Right lobe of liver (tissue), 6 donors: ENCODE data around the gene TNS1. TPM values are rescaled to one million over a fixed set of nuclear protein-coding genes. Genes with fewer than 3 reads are reported as not detected.

Source experiments
- ATAC-seq, 4 donors: fragments of 200-7000 bp; cut with Tn5 transposase; one replicate each; pipeline ENCODE4 v1.9.1; 2020; ENCODE audit warnings: mild to moderate bottlenecking in 4 of 4, moderate library complexity in 4 of 4
- DNase-seq, 3 donors: peaks; one replicate each; pipeline ENCODE4 v3.0.0-alpha.2; 2020
- H3K27ac ChIP-seq, 3 donors: fragments of 200-600 bp; one replicate each; pipeline ENCODE4 v1.8.0; 2022
- H3K27me3 ChIP-seq, 2 donors: fragments of 200-600 bp; one replicate each; pipeline ENCODE4 v1.8.0; 2022
- H3K36me3 ChIP-seq, 4 donors: fragments of 200-600 bp; sonication (generic) in 1 of 4; one replicate each; pipeline versions ENCODE4 v1.5.1 to v1.8.0; 2017 to 2022; ENCODE audit warnings: control low read depth in 1 of 4
- H3K4me1 ChIP-seq, 4 donors: fragments of 200-600 bp; sonication (generic) in 1 of 4; one replicate each; pipeline versions ENCODE4 v1.5.1 to v1.8.0; 2017 to 2022; ENCODE audit warnings: control low read depth in 1 of 4
- H3K4me3 ChIP-seq, 3 donors: fragments of 200-600 bp; one replicate each; pipeline ENCODE4 v1.8.0; 2022
- H3K9me3 ChIP-seq, 4 donors: fragments of 200-600 bp; sonication (generic) in 1 of 4; one replicate each; pipeline versions ENCODE4 v1.5.1 to v1.8.0; 2017 to 2022; ENCODE audit warnings: control low read depth in 1 of 4
- CTCF ChIP-seq, 4 donors: fragments of 200-600 bp in 3 of 4; fragments of 450-650 bp in 1 of 4; IDR thresholded peaks; one replicate each; pipeline versions ENCODE4 v1.5.1 to v1.8.0; 2016 to 2022; ENCODE audit warnings: antibody characterized with exemption in 4 of 4, mild to moderate bottlenecking in 2 of 4
- POLR2A ChIP-seq: fragments of 450-650 bp; IDR thresholded peaks from one replicate; pipeline ENCODE4 v1.6.1; 2017; ENCODE audit warnings: antibody characterized with exemption, mild to moderate bottlenecking
- WGBS: methylation state at CpG from one replicate; pipeline ENCODE4 v1.1.6; 2018; ENCODE audit warnings: low coverage, low lambda C conversion rate; ENCODE audit not compliant: insufficient coverage; ENCODE audit errors: missing lambda C conversion rate; 5-methylcytosine and 5-hydroxymethylcytosine counted together
- intact Hi-C, 2 donors: fragments of 100-400 bp; cut with DNase I; formaldehyde crosslinking; loops; one replicate each; pipeline versions ENCODE4 v1.11.2 to v1.14.1; 2022
- total RNA-seq, 6 experiments: library from RNA; depleted of rRNA in 2 of 6; stranded (reverse); fragments of >200 nt in 2 of 6; fragmentation: NEBNext Ultra II Directional in 3 of 6; extraction: Animal tissue kit (Norgen Biotek cat#: 25700) in 3 of 6; gene quantifications; one replicate each; pipeline versions ENCODE4 v1.1.0 to v1.2.4, GENCODE V29; 2016 to 2023
- donor health status: DM: no; HTN: yes; CAD: no.
- donor health status: DM: no; HTN: no; CAD: no.
- donor health status: DM: no; HTN: no; CAD: no.
- donor health status: DM: no; HTN: yes; CAD: no.
- donor health status: DM: no; HTN: yes; CAD: no.

TNS1 gene
- total RNA-seq, 6 experiments from 2014 or later: 68.4 to 209 (median 99.2) TPM

GRCh38 chr2:217756375-217757107 is 246.3 kb downstream of the TNS1 start:
- Histone ChIP-seq H3K9me3 (peaks cover 0 to 3% (median 1%) of the 10 kb centered on the region in 4 donors), H3K36me3 (no peaks in the 10 kb centered on the region), H3K4me3 (no peak overlapping the region), H3K27ac (no peak overlapping the region), H3K4me1 (no peaks in the 10 kb centered on the region), H3K27me3 (no peaks in the 10 kb centered on the region)
- DNase-seq (peak; percentile 63 to 73 (median 72)), ATAC-seq (peak; percentile 69 to 92 (median 74))
- WGBS: 36% methylated on average over 16 of the region's 34 CpGs
- TF ChIP-seq POLR2A (no peak), CTCF (IDR thresholded peaks at IDR 0.05) (peak; percentile 46 to 89 (median 71))
- intact Hi-C loops: no loop called here

GRCh38 chr2:217755027-217755745 is 247.6 kb downstream of the TNS1 start:
- intact Hi-C loops: no loop called here
- no peaks in the 10 kb centered on the region for H3K27me3 ChIP-seq
- H3K4me1 ChIP-seq: no peaks in the 10 kb centered on the region
- DNase-seq: no peak
- no peaks in the 10 kb centered on the region for H3K36me3 ChIP-seq
- no peaks in the 10 kb centered on the region for H3K9me3 ChIP-seq
- no peak overlapping the region for H3K4me3 ChIP-seq
- no peak for TF ChIP-seq POLR2A
- TF ChIP-seq CTCF (IDR thresholded peaks at IDR 0.05): no peak
- 48% methylated on average over 2 of the region's 5 CpGs for WGBS
- H3K27ac ChIP-seq: no peak overlapping the region
- no peak for ATAC-seq

- Histone ChIP-seq H3K4me3 (no peak overlapping the region), H3K4me1 (no peaks in the 10 kb centered on the region), H3K27me3 (no peaks in the 10 kb centered on the region), H3K36me3 (no peaks in the 10 kb centered on the region), H3K27ac (no peak overlapping the region), H3K9me3 (no peaks in the 10 kb centered on the region)
- ATAC-seq: no peak
- WGBS: 59% methylated on average over 2 of the region's 9 CpGs
- intact Hi-C loops: no loop called here
- TF ChIP-seq POLR2A: no peak
- no peak for TF ChIP-seq CTCF (IDR thresholded peaks at IDR 0.05)
- DNase-seq: no peak
Measured at GRCh38 chr2:217753460-217754200, 249.2 kb downstream of the TNS1 start.

- TF ChIP-seq CTCF (IDR thresholded peaks at IDR 0.05) (no peak), POLR2A (no peak)
- H3K9me3 ChIP-seq: no peaks in the 10 kb centered on the region
- no peaks in the 10 kb centered on the region for H3K36me3 ChIP-seq
- no peak overlapping the region for H3K4me3 ChIP-seq
- H3K4me1 ChIP-seq: no peaks in the 10 kb centered on the region
- DNase-seq (no peak), ATAC-seq (no peak)
- H3K27ac ChIP-seq: no peak overlapping the region
- no CpG with 5 or more reads among the region's 10 CpGs for WGBS
- intact Hi-C loops: no loop called here
- no peaks in the 10 kb centered on the region for H3K27me3 ChIP-seq
Measured at GRCh38 chr2:217752714-217753459, 249.9 kb downstream of the TNS1 start.
